Endothelial cell of umbilical vein (primary cell): ENCODE results near the gene MAK. TPM values are rescaled to one million over a fixed set of nuclear protein-coding genes. Genes with fewer than 3 reads are reported as not detected.

ENCODE experiments used
- BruUV-seq: library from RNA; stranded (reverse); fragments of 400-500 nt; replicated peaks from 2 replicates; lab custom pipeline; 2021; lab: Mats Ljungman, UMichigan
- CTCF ChIA-PET: fragments of 300-600, 350-600 bp; sonication (Branson Sonifier 250); formaldehyde crosslinking; loops from one replicate; lab custom pipeline; 2021; ENCODE audit warnings: antibody characterized with exemption, inconsistent platforms; lab: Charles Lee
- POLR2A ChIA-PET: fragments of 300-600, 350-600 bp; sonication (Branson Sonifier 250); formaldehyde crosslinking; loops from one replicate; lab custom pipeline; 2021; ENCODE audit warnings: antibody characterized with exemption, inconsistent platforms; lab: Charles Lee
- DNase-seq: peaks from one replicate; pipeline ENCODE4 v3.0.0-alpha.2; 2011; ENCODE audit warnings: low read depth, low spot score
- FAIRE-seq: peaks from 2 replicates; lab custom pipeline; 2011; peaks lifted over from hg19 to GRCh38; lab: Jason Lieb, UNC
- H2AFZ ChIP-seq: 2 replicates; pipeline ENCODE4 v1.6.0; 2012; ENCODE audit warnings: low read depth, low read length, control low read depth, inconsistent platforms
- H3K27ac ChIP-seq: 2 replicates; pipeline ENCODE4 v1.5.1; 2011; ENCODE audit warnings: low read depth, mild to moderate bottlenecking, control low read depth, low read length, moderate library complexity; ENCODE audit not compliant: insufficient read depth
- H3K27me3 ChIP-seq, 2 experiments: 2 replicates each; pipeline versions ENCODE4 v1.6.0 to v1.6.1; 2011; ENCODE audit warnings: low read length in 2 of 2, mixed read lengths in 1 of 2; ENCODE audit not compliant: control insufficient read depth in 2 of 2, insufficient read depth in 2 of 2
- H3K36me3 ChIP-seq, 2 experiments: 2 replicates in 1 of 2; 3 replicates in 1 of 2; pipeline ENCODE4 v1.5.1; 2011; ENCODE audit warnings: low read length in 2 of 2, mild to moderate bottlenecking in 1 of 2, moderate library complexity in 1 of 2; ENCODE audit not compliant: control insufficient read depth in 2 of 2, insufficient read depth in 2 of 2; ENCODE audit errors: extremely low read depth in 1 of 2
- H3K4me1 ChIP-seq: 3 replicates; pipeline ENCODE4 v1.5.1; 2011; ENCODE audit warnings: mild to moderate bottlenecking, low read length; ENCODE audit not compliant: control insufficient read depth, insufficient read depth; ENCODE audit errors: extremely low read depth
- H3K4me2 ChIP-seq: 2 replicates; pipeline ENCODE4 v1.6.1; 2011; ENCODE audit warnings: low read length, control low read depth, mixed read lengths; ENCODE audit not compliant: insufficient read depth
- H3K4me3 ChIP-seq, 3 experiments: fragments of 200-600 bp in 1 of 3; sonication (generic), shearing (Covaris generic) in 1 of 3; replicated peaks in 1 of 3; 2 replicates each; pipeline ENCODE4 v1.5.1; 2011 to 2016; ENCODE audit warnings: control low read depth in 3 of 3, low read length in 3 of 3, mild to moderate bottlenecking in 2 of 3, inconsistent platforms in 1 of 3, low read depth in 1 of 3, moderate library complexity in 1 of 3; ENCODE audit not compliant: insufficient read depth in 1 of 3
- H3K79me2 ChIP-seq: 2 replicates; pipeline ENCODE4 v1.6.0; 2012; ENCODE audit warnings: low read length, inconsistent platforms; ENCODE audit not compliant: control insufficient read depth, insufficient read depth
- H3K9ac ChIP-seq: replicated peaks from 2 replicates; pipeline ENCODE3; 2011; ENCODE audit warnings: low read length, control low read depth; ENCODE audit not compliant: insufficient read depth; ENCODE audit errors: extremely low read depth
- H3K9me1 ChIP-seq: replicated peaks from 3 replicates; pipeline ENCODE4 v1.6.0; 2011; ENCODE audit warnings: mild to moderate bottlenecking, low read length; ENCODE audit not compliant: control insufficient read depth, insufficient read depth; ENCODE audit errors: extremely low read depth
- H3K9me3 ChIP-seq: replicated peaks from 2 replicates; pipeline ENCODE4 v1.5.1; 2012; ENCODE audit warnings: low read length, inconsistent platforms; ENCODE audit not compliant: control insufficient read depth, insufficient read depth
- H4K20me1 ChIP-seq: replicated peaks from 2 replicates; pipeline ENCODE3; 2011; ENCODE audit warnings: mild to moderate bottlenecking, low read length; ENCODE audit not compliant: control insufficient read depth, insufficient read depth; ENCODE audit errors: extremely low read depth
- EZH2 ChIP-seq: IDR thresholded peaks from 2 replicates; pipeline ENCODE4 v1.6.1; 2012; ENCODE audit warnings: borderline replicate concordance, low read depth, mild to moderate bottlenecking, moderate library complexity, low read length, inconsistent platforms; ENCODE audit not compliant: severe bottlenecking
- FOS ChIP-seq: IDR thresholded peaks from 2 replicates; pipeline ENCODE4 v1.6.1; 2011; ENCODE audit warnings: mild to moderate bottlenecking, low read length, moderate library complexity, borderline replicate concordance; ENCODE audit not compliant: insufficient read depth
- GATA2 ChIP-seq: IDR thresholded peaks from 2 replicates; pipeline ENCODE4 v1.7.0; 2011; ENCODE audit warnings: low read depth, mild to moderate bottlenecking, moderate library complexity, mixed read lengths, low read length; ENCODE audit not compliant: insufficient read length, insufficient read depth
- JUN ChIP-seq: IDR thresholded peaks from 2 replicates; pipeline ENCODE4 v1.6.1; 2011; ENCODE audit warnings: borderline replicate concordance, low read depth; ENCODE audit not compliant: insufficient read length, insufficient read depth
- MYC ChIP-seq: IDR thresholded peaks from one replicate; pipeline ENCODE4 v1.6.1; 2011; ENCODE audit warnings: mild to moderate bottlenecking, low read depth, low read length
- POLR2A ChIP-seq: IDR thresholded peaks from 2 replicates; pipeline ENCODE4 v1.6.1; 2012; ENCODE audit warnings: low read depth, mild to moderate bottlenecking, control low read depth, low read length
- POLR2AphosphoS5 ChIP-seq: IDR thresholded peaks from 2 replicates; pipeline ENCODE4 v1.6.1; 2012; ENCODE audit warnings: low read depth, mild to moderate bottlenecking, control low read depth, low read length, moderate library complexity; ENCODE audit not compliant: insufficient read depth
- dilution Hi-C: fragments of 300-500 bp; cut with MboI; formaldehyde crosslinking; loops from one replicate; pipeline ENCODE4 v1.15.0; 2019; ENCODE audit warnings: low sequenced_read_pairs; ENCODE audit not compliant: extremely low pct_ligation_motif_present
- intact Hi-C: fragments of 100-400 bp; cut with micrococcal nuclease; formaldehyde crosslinking; loops from one replicate; pipeline ENCODE4 v1.10.0; 2022
- polyA plus RNA-seq, 4 experiments: library from polyadenylated mRNA; depleted of rRNA in 3 of 4; stranded (reverse) in 3 of 4; unstranded in 1 of 4; fragments of >200 nt; gene quantifications; 2 replicates each; pipeline versions ENCODE4 v1.2.1 to v1.2.3, GENCODE V29; 2011 to 2012; ENCODE audit warnings: missing spikeins in 1 of 4
- total RNA-seq: library from RNA; stranded (reverse); gene quantifications from 2 replicates; pipeline ENCODE4 v1.2.3, GENCODE V29; 2021
- TF ChIP-seq, protein P1 (sequence below): IDR thresholded peaks from 2 replicates; pipeline ENCODE4 v1.6.1; 2011; ENCODE audit not compliant: insufficient read depth, insufficient read length
- TF ChIP-seq, protein P2 (sequence below), 2 donors: IDR thresholded peaks; 1 replicate in 1 of 2; 2 replicates in 1 of 2; pipeline ENCODE4 v1.5.1; 2011; ENCODE audit warnings: low read length in 2 of 2, mild to moderate bottlenecking in 2 of 2, moderate library complexity in 2 of 2, control low read depth in 1 of 2, inconsistent platforms in 1 of 2, low read depth in 1 of 2; ENCODE audit not compliant: insufficient read depth in 1 of 2; ENCODE audit errors: extremely low read depth in 1 of 2

Gene MAK
- total and polyA plus RNA-seq, 2 donors (not counting 3 experiments of a cell fraction or from before 2014, with no cell fraction given), result not detected

DNA sequence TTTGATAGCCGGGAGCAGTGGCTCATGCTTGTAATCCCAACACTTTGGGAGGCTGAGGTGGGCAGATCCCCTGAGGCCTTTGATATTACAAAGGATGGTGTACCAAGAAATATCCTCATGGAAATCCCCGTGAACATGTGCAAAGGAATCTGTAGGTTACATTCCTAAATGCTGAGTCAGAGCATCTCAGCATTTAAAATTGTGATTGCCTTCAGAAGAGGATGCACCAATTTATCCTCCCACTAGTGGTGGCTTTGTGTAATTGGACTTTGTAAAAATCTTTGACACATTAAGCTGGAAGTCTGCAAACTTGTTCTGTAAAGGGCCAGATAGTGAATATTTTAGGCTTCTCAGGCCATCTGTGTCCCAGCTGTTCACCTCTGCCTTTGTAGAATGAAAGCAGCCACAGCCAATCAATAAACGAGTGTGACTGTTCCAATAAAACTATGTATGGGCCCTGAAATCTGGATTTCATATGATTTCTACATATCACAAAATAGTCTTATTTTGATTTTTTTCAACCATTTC, 79.0 kb downstream of the MAK start:
- POLR2A ChIA-PET, result interaction anchor here (0.9 kb wide), 1 partner anchor 37 kb away, joined by 3 read pairs; the partner anchor contains the start of gene TMEM14C

More for the DNA sequence above, 79.0 kb downstream of the MAK start:
- H3K79me2 ChIP-seq, result peaks cover 3% of the 10 kb centered on the region
- dilution Hi-C loops (no loop called here), intact Hi-C loops (loop anchor here (1.0 kb wide), 5 partner anchors 12 to 249 kb away; partner anchors contain the start of genes C6orf52, PAK1IP1, TMEM14B and TMEM14C)
- CTCF ChIA-PET, result interaction anchor here (0.6 to 1.8 kb wide), 21 partner anchors 10 to 342 kb away, joined by 3 to 21 read pairs (median 4); partner anchors contain the start of genes C6orf52, PAK1IP1 and TMEM14C
- no peak for TF ChIP-seq EZH2
- peak; percentile 85 for TF ChIP-seq JUN
- TF ChIP-seq FOS, result peak; percentile 63
- TF ChIP-seq, protein P1, sequence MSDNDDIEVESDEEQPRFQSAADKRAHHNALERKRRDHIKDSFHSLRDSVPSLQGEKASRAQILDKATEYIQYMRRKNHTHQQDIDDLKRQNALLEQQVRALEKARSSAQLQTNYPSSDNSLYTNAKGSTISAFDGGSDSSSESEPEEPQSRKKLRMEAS, result peak; percentile 43
- no peak for TF ChIP-seq POLR2AphosphoS5
- TF ChIP-seq, protein P2, sequence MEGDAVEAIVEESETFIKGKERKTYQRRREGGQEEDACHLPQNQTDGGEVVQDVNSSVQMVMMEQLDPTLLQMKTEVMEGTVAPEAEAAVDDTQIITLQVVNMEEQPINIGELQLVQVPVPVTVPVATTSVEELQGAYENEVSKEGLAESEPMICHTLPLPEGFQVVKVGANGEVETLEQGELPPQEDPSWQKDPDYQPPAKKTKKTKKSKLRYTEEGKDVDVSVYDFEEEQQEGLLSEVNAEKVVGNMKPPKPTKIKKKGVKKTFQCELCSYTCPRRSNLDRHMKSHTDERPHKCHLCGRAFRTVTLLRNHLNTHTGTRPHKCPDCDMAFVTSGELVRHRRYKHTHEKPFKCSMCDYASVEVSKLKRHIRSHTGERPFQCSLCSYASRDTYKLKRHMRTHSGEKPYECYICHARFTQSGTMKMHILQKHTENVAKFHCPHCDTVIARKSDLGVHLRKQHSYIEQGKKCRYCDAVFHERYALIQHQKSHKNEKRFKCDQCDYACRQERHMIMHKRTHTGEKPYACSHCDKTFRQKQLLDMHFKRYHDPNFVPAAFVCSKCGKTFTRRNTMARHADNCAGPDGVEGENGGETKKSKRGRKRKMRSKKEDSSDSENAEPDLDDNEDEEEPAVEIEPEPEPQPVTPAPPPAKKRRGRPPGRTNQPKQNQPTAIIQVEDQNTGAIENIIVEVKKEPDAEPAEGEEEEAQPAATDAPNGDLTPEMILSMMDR (IDR thresholded peaks at IDR 0.05; ENCODE audit: extremely low read depth in 1 of 2, insufficient read depth in 1 of 2, low read depth in 1 of 2, low read length in 2 of 2), result peak; percentile 46 to 47
- no peak for TF ChIP-seq MYC
- no peak for TF ChIP-seq GATA2
- TF ChIP-seq POLR2A, result no peak
- no TSS peak for BruUV-seq
- H4K20me1 ChIP-seq, result no peaks in the 10 kb centered on the region
- peak; percentile 85 for DNase-seq
- no peak overlapping the region for H3K4me3 ChIP-seq
- peak overlapping the region; percentile 41 for H3K27ac ChIP-seq
- no peaks in the 10 kb centered on the region for H3K9me3 ChIP-seq
- no peak overlapping the region for H2AFZ ChIP-seq
- no peak overlapping the region for H3K9ac ChIP-seq
- no peaks in the 10 kb centered on the region for H3K27me3 ChIP-seq
- no peaks in the 10 kb centered on the region for H3K9me1 ChIP-seq
- peak overlapping the region; percentile 28 for H3K4me2 ChIP-seq
- H3K36me3 ChIP-seq, result no peaks in the 10 kb centered on the region
- FAIRE-seq, result peak; percentile 97
- H3K4me1 ChIP-seq, result peaks cover 15% of the 10 kb centered on the region
